Endodermal cell (in vitro differentiated cells): ENCODE results near the gene RERE. TPM values are rescaled to one million over a fixed set of nuclear protein-coding genes. Genes with fewer than 3 reads are reported as not detected.

Experiments
- DNase-seq: peaks from one replicate; pipeline ENCODE4 v3.0.0-alpha.2; 2017
- H3K27ac ChIP-seq: 2 replicates; pipeline ENCODE4 v1.5.1; 2013; ENCODE audit warnings: mild to moderate bottlenecking, low read depth, low read length, moderate library complexity
- H3K27me3 ChIP-seq: 2 replicates; pipeline ENCODE4 v1.6.1; 2013; ENCODE audit warnings: mild to moderate bottlenecking, low read length, moderate library complexity; ENCODE audit not compliant: insufficient read depth, control insufficient read depth, poor library complexity, severe bottlenecking
- H3K36me3 ChIP-seq: 2 replicates; pipeline ENCODE4 v1.7.0; 2013; ENCODE audit warnings: mild to moderate bottlenecking, low read length, moderate library complexity; ENCODE audit not compliant: control insufficient read depth, insufficient read depth
- H3K4me1 ChIP-seq: one replicate; pipeline ENCODE4 v1.7.0; 2013; ENCODE audit warnings: low read length; ENCODE audit not compliant: control insufficient read depth, insufficient read depth
- H3K4me3 ChIP-seq: 2 replicates; pipeline ENCODE4 v1.5.1; 2013; ENCODE audit warnings: mild to moderate bottlenecking, low read length, moderate library complexity
- H3K9ac ChIP-seq: 2 replicates; pipeline ENCODE4 v1.6.1; 2013; ENCODE audit warnings: mild to moderate bottlenecking, low read length, moderate library complexity; ENCODE audit not compliant: poor library complexity, severe bottlenecking; ENCODE audit errors: extremely low read depth
- H3K9me3 ChIP-seq: 2 replicates; pipeline ENCODE4 v1.6.1; 2013; ENCODE audit warnings: mild to moderate bottlenecking, low read length, moderate library complexity; ENCODE audit not compliant: control insufficient read depth
- H3K27ac Mint-ChIP-seq: 2 replicates; pipeline ENCODE4 v1.8.0; 2020; ENCODE audit warnings: mixed read lengths
- H3K27me3 Mint-ChIP-seq: 2 replicates; pipeline ENCODE4 v1.8.0; 2021; ENCODE audit warnings: mild to moderate bottlenecking, mixed read lengths; ENCODE audit not compliant: insufficient read depth
- H3K36me3 Mint-ChIP-seq: 2 replicates; pipeline ENCODE4 v1.8.0; 2020; ENCODE audit warnings: low read depth, mixed read lengths
- H3K4me1 Mint-ChIP-seq: 2 replicates; pipeline ENCODE4 v1.8.0; 2020; ENCODE audit warnings: mixed read lengths
- H3K4me3 Mint-ChIP-seq: 2 replicates; pipeline ENCODE4 v1.8.0; 2020; ENCODE audit warnings: mild to moderate bottlenecking, moderate library complexity, mixed read lengths
- H3K9me3 Mint-ChIP-seq: 2 replicates; pipeline ENCODE4 v1.8.0; 2020; ENCODE audit warnings: mild to moderate bottlenecking, mixed read lengths
- CTCF ChIP-seq: fragments of 200-600 bp; sonication (generic); conservative IDR thresholded peaks from 2 replicates; pipeline ENCODE4 v1.5.0; 2021; ENCODE audit warnings: antibody characterized with exemption, mild to moderate bottlenecking
- WGBS, 2 experiments: methylation state at CpG; one replicate each; pipeline versions ENCODE4 v1.1.5 to v1.1.7; 2013; ENCODE audit warnings: missing lambda C conversion rate in 2 of 2, mixed read lengths in 1 of 2; ENCODE audit not compliant: insufficient coverage in 1 of 2, insufficient read length in 1 of 2; 5-methylcytosine and 5-hydroxymethylcytosine counted together
- total RNA-seq, 2 donors: library from RNA; stranded (reverse); fragmentation: NEBNext Ultra II Directional in 1 of 2; extraction: Animal tissue kit (Norgen Biotek cat#: 25700) in 1 of 2; gene quantifications; 2 replicates in 1 of 2; 3 replicates in 1 of 2; pipeline ENCODE4 v1.2.1, GENCODE V29; 2021

RERE gene
- total RNA-seq, 2 donors from 2014 or later, result 159 to 179 TPM

GRCh38 chr1:8747879-8748825 lies 69.3 kb downstream of the RERE start:
- Mint-ChIP-seq H3K36me3 (peaks cover 6% of the 10 kb centered on the region), H3K4me1 (peaks cover 34% of the 10 kb centered on the region), H3K9me3 (no peaks in the 10 kb centered on the region), H3K27ac (no peak overlapping the region), H3K27me3 (no peaks in the 10 kb centered on the region), H3K4me3 (no peak overlapping the region)
- Histone ChIP-seq H3K4me1 (no peaks in the 10 kb centered on the region), H3K9me3 (no peaks in the 10 kb centered on the region), H3K27me3 (no peaks in the 10 kb centered on the region), H3K36me3 (no peaks in the 10 kb centered on the region), H3K4me3 (no peak overlapping the region), H3K27ac (no peak overlapping the region), H3K9ac (no peak overlapping the region)
- 88 to 98% methylated on average over 8 to 15 of the region's 15 CpGs for WGBS, 2 experiments
- DNase-seq, result no peak
- TF ChIP-seq CTCF, result no peak

GRCh38 chr1:8746554-8746953 lies 70.9 kb downstream of the RERE start:
- H3K27me3 ChIP-seq, result no peaks in the 10 kb centered on the region
- no peak overlapping the region for H3K9ac ChIP-seq
- no peaks in the 10 kb centered on the region for H3K4me1 ChIP-seq
- TF ChIP-seq CTCF, result no peak
- H3K9me3 Mint-ChIP-seq, result no peaks in the 10 kb centered on the region
- no peak overlapping the region for H3K27ac Mint-ChIP-seq
- H3K4me3 Mint-ChIP-seq, result no peak overlapping the region
- H3K4me1 Mint-ChIP-seq, result peaks cover 26% of the 10 kb centered on the region
- H3K4me3 ChIP-seq, result no peak overlapping the region
- H3K36me3 Mint-ChIP-seq, result peaks cover 6% of the 10 kb centered on the region
- WGBS, 2 experiments, result 85 to 93% methylated on average over 2 to 3 of the region's 3 CpGs
- no peak for DNase-seq
- H3K9me3 ChIP-seq, result no peaks in the 10 kb centered on the region
- no peaks in the 10 kb centered on the region for H3K27me3 Mint-ChIP-seq
- H3K36me3 ChIP-seq, result peaks cover 2% of the 10 kb centered on the region
- no peak overlapping the region for H3K27ac ChIP-seq

GRCh38 chr1:8745749-8746390 lies 71.6 kb downstream of the RERE start:
- Histone ChIP-seq H3K4me1 (no peaks in the 10 kb centered on the region), H3K36me3 (peaks cover 9% of the 10 kb centered on the region), H3K4me3 (no peak overlapping the region), H3K27me3 (no peaks in the 10 kb centered on the region), H3K9ac (no peak overlapping the region), H3K9me3 (peaks cover 5% of the 10 kb centered on the region), H3K27ac (no peak overlapping the region)
- no peak overlapping the region for H3K27ac Mint-ChIP-seq
- H3K4me1 Mint-ChIP-seq, result peaks cover 22% of the 10 kb centered on the region
- no peaks in the 10 kb centered on the region for H3K27me3 Mint-ChIP-seq
- no peaks in the 10 kb centered on the region for H3K9me3 Mint-ChIP-seq
- peaks cover 13% of the 10 kb centered on the region for H3K36me3 Mint-ChIP-seq
- no peak for TF ChIP-seq CTCF
- 91 to 92% methylated on average over 6 of the region's 6 CpGs for WGBS, 2 experiments
- no peak for DNase-seq
- H3K4me3 Mint-ChIP-seq, result no peak overlapping the region
